WI38 (cell line): Measurements from ENCODE around the gene FAM124A.

ENCODE experiments used
- H3K4me3 ChIP-seq: 2 replicates; pipeline ENCODE4 v1.5.1; 2011; ENCODE audit warnings: low read depth, mild to moderate bottlenecking, control low read depth, low read length
- TF ChIP-seq, protein P1 (sequence below): IDR thresholded peaks from 2 replicates; pipeline ENCODE4 v1.5.1; 2012; ENCODE audit warnings: low read depth, mild to moderate bottlenecking, control low read depth, low read length

Gene FAM124A

GRCh38 chr13:51257187-51257586, 35.0 kb downstream of the FAM124A start:
- TF ChIP-seq, protein P1, sequence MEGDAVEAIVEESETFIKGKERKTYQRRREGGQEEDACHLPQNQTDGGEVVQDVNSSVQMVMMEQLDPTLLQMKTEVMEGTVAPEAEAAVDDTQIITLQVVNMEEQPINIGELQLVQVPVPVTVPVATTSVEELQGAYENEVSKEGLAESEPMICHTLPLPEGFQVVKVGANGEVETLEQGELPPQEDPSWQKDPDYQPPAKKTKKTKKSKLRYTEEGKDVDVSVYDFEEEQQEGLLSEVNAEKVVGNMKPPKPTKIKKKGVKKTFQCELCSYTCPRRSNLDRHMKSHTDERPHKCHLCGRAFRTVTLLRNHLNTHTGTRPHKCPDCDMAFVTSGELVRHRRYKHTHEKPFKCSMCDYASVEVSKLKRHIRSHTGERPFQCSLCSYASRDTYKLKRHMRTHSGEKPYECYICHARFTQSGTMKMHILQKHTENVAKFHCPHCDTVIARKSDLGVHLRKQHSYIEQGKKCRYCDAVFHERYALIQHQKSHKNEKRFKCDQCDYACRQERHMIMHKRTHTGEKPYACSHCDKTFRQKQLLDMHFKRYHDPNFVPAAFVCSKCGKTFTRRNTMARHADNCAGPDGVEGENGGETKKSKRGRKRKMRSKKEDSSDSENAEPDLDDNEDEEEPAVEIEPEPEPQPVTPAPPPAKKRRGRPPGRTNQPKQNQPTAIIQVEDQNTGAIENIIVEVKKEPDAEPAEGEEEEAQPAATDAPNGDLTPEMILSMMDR: no peak

DNA sequence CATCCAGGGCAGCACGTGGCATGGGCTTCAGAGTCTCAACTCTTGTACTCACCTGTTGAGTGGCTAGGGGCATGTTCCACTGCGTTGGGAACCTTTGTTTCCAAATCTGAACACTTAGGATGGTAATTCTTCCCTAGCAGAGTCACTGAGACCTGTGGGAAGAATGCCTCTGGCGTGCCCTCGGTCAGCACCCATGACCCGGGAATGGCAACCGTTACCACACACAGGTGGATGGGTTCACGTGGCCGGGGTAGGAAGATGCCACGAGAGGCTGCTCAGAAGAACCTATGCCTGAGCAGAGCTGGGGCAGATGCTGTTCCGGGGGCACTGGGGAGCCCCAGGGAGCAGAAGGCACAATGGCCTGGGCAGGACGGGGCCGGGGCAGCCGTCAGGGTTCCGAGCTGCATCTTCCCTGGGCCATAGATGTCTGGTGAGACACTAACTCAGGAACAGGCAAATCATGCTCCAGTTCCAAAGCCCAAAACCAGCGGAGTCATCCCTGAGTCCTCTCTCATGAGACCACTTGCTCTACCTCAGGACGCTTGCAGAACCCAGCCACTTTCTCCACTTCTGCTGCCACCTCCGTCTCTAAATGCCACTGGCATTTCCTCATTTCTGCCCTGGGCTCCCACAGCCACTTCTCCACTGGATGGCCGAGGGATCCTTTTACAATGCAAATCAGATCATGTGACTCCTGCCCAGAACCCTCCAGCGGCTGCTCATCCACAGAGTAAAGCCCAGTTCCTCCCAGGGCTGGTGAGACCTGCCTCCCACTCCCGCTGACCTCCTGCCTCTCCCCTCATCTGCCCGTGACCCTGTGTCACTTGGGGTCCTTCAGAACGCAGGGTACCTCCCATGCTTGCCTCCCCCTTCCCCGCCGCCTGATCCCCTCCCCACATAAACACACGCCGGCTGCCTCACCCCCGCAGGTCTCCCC, 36.7 kb downstream of the FAM124A start:
- TF ChIP-seq, protein P1: no peak
- H3K4me3 ChIP-seq: no peak overlapping the region

More at GRCh38 chr13:51257187-51257586, 35.0 kb downstream of the FAM124A start:
- no peak overlapping the region for H3K4me3 ChIP-seq

GRCh38 chr13:51260154-51260553, 38.0 kb downstream of the FAM124A start:
- TF ChIP-seq, protein P1: no peak
- H3K4me3 ChIP-seq: no peak overlapping the region

- TF ChIP-seq, protein P1: no peak
- no peak overlapping the region for H3K4me3 ChIP-seq
Observed at GRCh38 chr13:51261610-51262249, 39.5 kb downstream of the FAM124A start.

GRCh38 chr13:51262501-51263211, 40.5 kb downstream of the FAM124A start:
- TF ChIP-seq, protein P1: no peak
- H3K4me3 ChIP-seq: no peak overlapping the region

DNA sequence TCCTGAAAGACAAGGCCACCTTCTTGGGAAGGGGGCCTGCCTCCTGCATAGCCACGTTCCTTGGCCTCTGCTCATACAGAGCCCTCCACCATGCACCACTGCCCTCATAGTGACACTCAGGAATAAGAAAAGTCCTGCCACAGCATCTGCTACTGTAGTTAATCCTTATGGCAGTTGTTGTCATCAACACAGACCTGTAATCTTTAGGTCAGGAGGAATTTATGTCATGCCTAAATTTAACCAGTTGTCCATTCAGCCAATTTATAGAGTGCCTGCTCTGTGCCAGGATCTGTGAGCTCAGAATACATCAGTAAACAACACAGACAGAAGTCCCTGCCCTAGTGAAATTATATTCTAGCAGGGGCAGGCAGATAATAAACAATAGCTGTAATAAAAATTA, 44.4 kb downstream of the FAM124A start:
- TF ChIP-seq, protein P1: no peak
- H3K4me3 ChIP-seq: no peak overlapping the region
